GM12878 (cell line): ENCODE measurements around the gene TMEM63C. TPM values are rescaled to one million over a fixed set of nuclear protein-coding genes. Genes with fewer than 3 reads are reported as not detected.

Source experiments
- ATAC-seq: fragments of 200-7000 bp; cut with Tn5 transposase; 3 replicates; pipeline ENCODE4 v1.9.1; 2020; ENCODE audit warnings: mild to moderate bottlenecking, moderate library complexity
- BruUV-seq: library from RNA; stranded (reverse); fragments of 400-500 nt; replicated peaks from 2 replicates; lab custom pipeline; 2021; lab: Mats Ljungman, UMichigan
- CTCF ChIA-PET: fragments of 300-600 bp; sonication (Branson Sonifier 250); formaldehyde crosslinking; extraction: SDS; loops from one replicate; lab custom pipeline; 2021; ENCODE audit warnings: inconsistent platforms; lab: Yijun Ruan, JAX
- POLR2A ChIA-PET: fragments of 350-600 bp; formaldehyde crosslinking; extraction: SDS; loops from one replicate; lab custom pipeline; 2021; ENCODE audit warnings: inconsistent platforms; lab: Charles Lee
- RAD21 ChIA-PET: fragments of 300-600 bp; sonication (Branson Sonifier 250); formaldehyde crosslinking; loops from one replicate; lab custom pipeline; 2023; ENCODE audit warnings: antibody characterized with exemption; ENCODE audit not compliant: unreplicated experiment; lab: Charles Lee
- SMC1A ChIA-PET: fragments of 300-600 bp; sonication (Branson Sonifier 250); formaldehyde crosslinking; loops from one replicate; lab custom pipeline; 2023; ENCODE audit not compliant: unreplicated experiment, uncharacterized antibody; lab: Charles Lee
- DNase-seq: peaks from one replicate; pipeline ENCODE4 v3.0.0-alpha.2; 2011; ENCODE audit warnings: low read depth, low spot score
- FAIRE-seq: peaks from 3 replicates; lab custom pipeline; 2011; peaks lifted over from hg19 to GRCh38; lab: Jason Lieb, UNC
- H2AFZ ChIP-seq: 2 replicates; pipeline ENCODE4 v1.6.0; 2011; ENCODE audit warnings: low read depth, low read length, control low read depth; ENCODE audit not compliant: control insufficient read depth
- H3K27ac ChIP-seq: 2 replicates; pipeline ENCODE4 v1.5.1; 2011; ENCODE audit warnings: control low read depth; ENCODE audit not compliant: control insufficient read depth, insufficient read depth
- H3K27me3 ChIP-seq, 2 experiments: replicated peaks in 1 of 2; 2 replicates each; pipeline versions ENCODE4 v1.6.0 to v1.6.1; 2011; ENCODE audit warnings: low read length in 1 of 2; ENCODE audit not compliant: control insufficient read depth in 2 of 2, insufficient read depth in 2 of 2
- H3K36me3 ChIP-seq, 2 experiments: 2 replicates each; pipeline ENCODE4 v1.5.1; 2011; ENCODE audit warnings: low read length in 1 of 2; ENCODE audit not compliant: control insufficient read depth in 2 of 2, insufficient read depth in 2 of 2
- H3K4me1 ChIP-seq: 2 replicates; pipeline ENCODE4 v1.6.1; 2011; ENCODE audit warnings: mild to moderate bottlenecking, low read length, moderate library complexity, mixed read lengths; ENCODE audit not compliant: control insufficient read depth, insufficient read depth
- H3K4me2 ChIP-seq: 2 replicates; pipeline ENCODE4 v1.6.0; 2011; ENCODE audit warnings: control low read depth; ENCODE audit not compliant: control insufficient read depth, insufficient read depth
- H3K4me3 ChIP-seq: fragments of 200-600 bp; sonication (generic); 2 replicates; pipeline ENCODE4 v1.5.1; 2016
- H3K79me2 ChIP-seq: 2 replicates; pipeline ENCODE4 v1.6.0; 2011; ENCODE audit warnings: low read length; ENCODE audit not compliant: control insufficient read depth, insufficient read depth
- H3K9ac ChIP-seq: 2 replicates; pipeline ENCODE4 v1.8.0; 2011; ENCODE audit warnings: low read length, control low read depth, mixed read lengths; ENCODE audit not compliant: control insufficient read depth, insufficient read depth
- H3K9me3 ChIP-seq: replicated peaks from 3 replicates; pipeline ENCODE4 v1.5.1; 2011; ENCODE audit warnings: mild to moderate bottlenecking, low read length; ENCODE audit not compliant: control insufficient read depth, insufficient read depth
- H4K20me1 ChIP-seq: 2 replicates; pipeline ENCODE4 v1.6.0; 2011; ENCODE audit not compliant: control insufficient read depth, insufficient read depth
- ASH2L ChIP-seq: fragments of 300-600, 200-600 bp; sonication (generic); IDR thresholded peaks from 2 replicates; pipeline ENCODE4 v1.6.1; 2017; ENCODE audit warnings: low read depth, mild to moderate bottlenecking, borderline replicate concordance
- BACH1 ChIP-seq: fragments of 450-650 bp; IDR thresholded peaks from 2 replicates; pipeline ENCODE4 v1.6.1; 2017; ENCODE audit warnings: mild to moderate bottlenecking, borderline replicate concordance
- BCLAF1 ChIP-seq: fragments of 450-650 bp; IDR thresholded peaks from 2 replicates; pipeline ENCODE4 v1.6.1; 2017; ENCODE audit warnings: antibody characterized with exemption, mild to moderate bottlenecking, moderate library complexity
- DPF2 ChIP-seq: fragments of 450-650 bp; IDR thresholded peaks from 2 replicates; pipeline ENCODE4 v1.6.1; 2017; ENCODE audit warnings: mild to moderate bottlenecking
- EP300 ChIP-seq, 2 experiments: fragments of 150-350 bp in 1 of 2; IDR thresholded peaks; 2 replicates each; pipeline ENCODE4 v1.6.1; 2011 to 2012; ENCODE audit warnings: low read depth in 2 of 2, low read length in 2 of 2, borderline replicate concordance in 1 of 2, improper control_type of control experiment in 1 of 2, inconsistent platforms in 1 of 2; ENCODE audit not compliant: control insufficient read depth in 1 of 2
- HDAC2 ChIP-seq: fragments of 200-600 bp; sonication (generic); IDR thresholded peaks from 2 replicates; pipeline ENCODE4 v1.6.1; 2017
- IRF3 ChIP-seq: fragments of 450-650 bp; IDR thresholded peaks from 2 replicates; pipeline ENCODE4 v1.6.1; 2014; ENCODE audit warnings: mild to moderate bottlenecking
- KAT2A ChIP-seq: conservative IDR thresholded peaks from 2 replicates; pipeline ENCODE4 v1.6.1; 2011; ENCODE audit warnings: low read depth, low read length; ENCODE audit not compliant: control insufficient read depth
- MXI1 ChIP-seq: fragments of 150-350 bp; IDR thresholded peaks from 2 replicates; pipeline ENCODE4 v1.6.1; 2011; ENCODE audit warnings: low read depth, mild to moderate bottlenecking, inconsistent platforms, low read length, improper control_type of control experiment
- NKRF ChIP-seq: fragments of 450-650 bp; conservative IDR thresholded peaks from 2 replicates; pipeline ENCODE4 v1.6.1; 2017; ENCODE audit warnings: mild to moderate bottlenecking, moderate library complexity
- NR2C2 ChIP-seq: IDR thresholded peaks from 2 replicates; pipeline ENCODE4 v1.6.1; 2011; ENCODE audit warnings: borderline replicate concordance, low read depth; ENCODE audit not compliant: control insufficient read depth, insufficient read length
- SIN3A ChIP-seq: IDR thresholded peaks from 2 replicates; pipeline ENCODE4 v1.6.1; 2012; ENCODE audit warnings: low read depth, low read length, improper control_type of control experiment
- SKIL ChIP-seq: fragments of 450-650 bp; IDR thresholded peaks from 2 replicates; pipeline ENCODE4 v1.6.1; 2017; ENCODE audit warnings: mild to moderate bottlenecking, low read depth, inconsistent platforms; ENCODE audit not compliant: poor library complexity, severe bottlenecking
- SREBF2 ChIP-seq: IDR thresholded peaks from 2 replicates; pipeline ENCODE4 v1.6.1; 2012; ENCODE audit warnings: mild to moderate bottlenecking, low read length
- ZNF622 ChIP-seq: fragments of 450-650 bp; IDR thresholded peaks from 2 replicates; pipeline ENCODE4 v1.6.1; 2017; ENCODE audit warnings: mild to moderate bottlenecking, inconsistent platforms
- WGBS: methylation state at CpG from one replicate; pipeline ENCODE4 v1.1.6; 2016; ENCODE audit warnings: low lambda C conversion rate; ENCODE audit not compliant: insufficient replicate concordance, insufficient coverage; ENCODE audit errors: missing lambda C conversion rate; 5-methylcytosine and 5-hydroxymethylcytosine counted together
- in situ Hi-C: fragments of 300-500 bp; cut with MboI; formaldehyde crosslinking; loops from 9 replicates; pipeline ENCODE4 v1.14.3; 2018; ENCODE audit warnings: mixed read lengths
- intact Hi-C: fragments of 100-400 bp; cut with micrococcal nuclease; formaldehyde crosslinking; loops from one replicate; pipeline ENCODE4 v1.14.2; 2022; ENCODE audit not compliant: unreplicated experiment
- polyA plus RNA-seq, 11 experiments: library from polyadenylated mRNA; depleted of rRNA in 4 of 11; unstranded in 6 of 11; stranded (reverse) in 5 of 11; fragments of >200 nt; fragmentation: Nextera tagmentation in 4 of 11; fragmentation: Illumina TruSeq in 1 of 11; extraction: Ambion mirVana in 4 of 11; extraction: Trizol in 1 of 11; gene quantifications; 1 replicate in 1 of 11; 2 replicates in 10 of 11; pipeline versions ENCODE4 v1.2.1 to v1.2.3, GENCODE V29; 2011 to 2016; ENCODE audit warnings: inconsistent platforms in 2 of 11, missing spikeins in 2 of 11, low read depth in 1 of 11
- total RNA-seq, 4 experiments: library from RNA; depleted of rRNA in 3 of 4; stranded (reverse); fragments of >200 nt in 3 of 4; fragmentation: Illumina TruSeq in 1 of 4; extraction: Trizol in 1 of 4; gene quantifications; 2 replicates each; pipeline versions ENCODE4 v1.2.1 to v1.2.3, GENCODE V29; 2013 to 2021

TMEM63C gene
- total and polyA plus RNA-seq, 10 of the 15 experiments (the other 5 are each of a cell fraction or from before 2014, with no cell fraction given), result 0.06 to 1.3 (median 0.39) TPM; not detected in 4

GRCh38 chr14:77236814-77237213, 55.2 kb downstream of the TMEM63C start:
- Histone ChIP-seq H3K9ac (no peak overlapping the region), H3K4me3 (no peak overlapping the region), H3K36me3 (no peaks in the 10 kb centered on the region), H3K9me3 (no peaks in the 10 kb centered on the region), H3K27ac (no peak overlapping the region), H3K4me2 (no peak overlapping the region), H3K79me2 (no peaks in the 10 kb centered on the region), H4K20me1 (no peaks in the 10 kb centered on the region), H2AFZ (no peak overlapping the region), H3K27me3 (peaks cover 0 to 2% of the 10 kb centered on the region in 2 experiments; a peak in 3 of 4 replicates), H3K4me1 (no peaks in the 10 kb centered on the region)
- in situ Hi-C loops (no loop called here), intact Hi-C loops (no loop called here)
- ChIA-PET POLR2A (no interaction called here), CTCF (no interaction called here), RAD21 (no interaction called here), SMC1A (no interaction called here)
- FAIRE-seq (no peak), ATAC-seq (no peak), DNase-seq (no peak)
- TF ChIP-seq NKRF (no peak), IRF3 (no peak), DPF2 (no peak), SKIL (no peak), BCLAF1 (no peak), EP300 (IDR thresholded peaks at IDR 0.05; ENCODE audit: borderline replicate concordance in 1 of 2, control insufficient read depth in 1 of 2, low read depth in 2 of 2, low read length in 2 of 2) (no peak), NR2C2 (no peak), ASH2L (no peak), MXI1 (no peak), BACH1 (no peak), HDAC2 (no peak), KAT2A (no peak), ZNF622 (no peak), SREBF2 (no peak), SIN3A (no peak)
- WGBS, result 37% methylated on average over 5 of the region's 7 CpGs
- BruUV-seq, result no TSS peak
